Gastroesophageal sphincter (tissue), 4 donors: ENCODE results near the gene SH3BP2. TPM values are rescaled to one million over a fixed set of nuclear protein-coding genes. Genes with fewer than 3 reads are reported as not detected.

Experiments
- ATAC-seq: fragments of 150-250 bp; one replicate; pipeline ENCODE4 v1.9.1; 2016; ENCODE audit warnings: mild to moderate bottlenecking, moderate library complexity
- H3K27ac ChIP-seq, 4 donors: fragments of 200-600 bp; sonication (generic) in 3 of 4; 1 replicate in 3 of 4; 2 replicates in 1 of 4; pipeline ENCODE4 v1.5.1; 2016 to 2019
- H3K27me3 ChIP-seq: fragments of 200-600 bp; sonication (generic); one replicate; pipeline ENCODE4 v1.5.1; 2019
- H3K36me3 ChIP-seq, 2 donors: fragments of 200-600 bp; sonication (generic); one replicate each; pipeline ENCODE4 v1.5.1; 2019; ENCODE audit warnings: control low read depth in 1 of 2
- H3K4me1 ChIP-seq, 3 donors: fragments of 200-600 bp; sonication (generic); 1 replicate in 2 of 3; 2 replicates in 1 of 3; pipeline ENCODE4 v1.5.1; 2016 to 2019; ENCODE audit warnings: control low read depth in 2 of 3
- H3K4me3 ChIP-seq, 2 donors: fragments of 200-600 bp; sonication (generic); one replicate each; pipeline ENCODE4 v1.5.1; 2019; ENCODE audit warnings: mild to moderate bottlenecking in 1 of 2, moderate library complexity in 1 of 2
- H3K9me3 ChIP-seq, 3 donors: fragments of 200-600 bp; sonication (generic); one replicate each; pipeline ENCODE4 v1.5.1; 2017 to 2019; ENCODE audit warnings: control low read depth in 2 of 3
- CTCF ChIP-seq, 4 experiments: fragments of 200-600 bp in 2 of 4; fragments of 450-650 bp in 2 of 4; sonication (generic) in 1 of 4; IDR thresholded peaks; one replicate each; pipeline ENCODE4 v1.5.1; 2017 to 2019; ENCODE audit warnings: antibody characterized with exemption in 4 of 4, mild to moderate bottlenecking in 2 of 4, moderate library complexity in 2 of 4
- EP300 ChIP-seq: sonication (generic); formaldehyde crosslinking; IDR thresholded peaks from one replicate; pipeline ENCODE4 v1.6.1; 2017; ENCODE audit warnings: antibody characterized with exemption, mild to moderate bottlenecking
- POLR2A ChIP-seq, 2 donors: fragments of 450-650 bp; IDR thresholded peaks; one replicate each; pipeline ENCODE4 v1.6.1; 2017; ENCODE audit warnings: antibody characterized with exemption in 2 of 2, mild to moderate bottlenecking in 2 of 2, moderate library complexity in 1 of 2
- POLR2AphosphoS5 ChIP-seq: sonication (generic); formaldehyde crosslinking; IDR thresholded peaks from one replicate; pipeline ENCODE4 v1.6.1; 2017; ENCODE audit warnings: antibody characterized with exemption
- WGBS, 2 donors: methylation state at CpG; one replicate each; pipeline ENCODE4 v1.1.5; 2018; ENCODE audit warnings: low coverage in 1 of 2; 5-methylcytosine and 5-hydroxymethylcytosine counted together
- total RNA-seq, 4 donors: library from RNA; depleted of rRNA; stranded (reverse); fragments of >200 nt; gene quantifications; one replicate each; pipeline ENCODE4 v1.1.0, GENCODE V29; 2016

SH3BP2 gene
- total RNA-seq, 4 donors from 2014 or later = 26.8 to 36.4 (median 29.3) TPM

GRCh38 chr4:2827071-2827873 is 34.4 kb downstream of the SH3BP2 start:
- Histone ChIP-seq H3K27ac (no peak overlapping the region), H3K9me3 (no peaks in the 10 kb centered on the region), H3K36me3 (peaks cover 0 to 96% of the 10 kb centered on the region in 2 donors), H3K4me3 (no peak overlapping the region), H3K4me1 (no peaks in the 10 kb centered on the region), H3K27me3 (no peaks in the 10 kb centered on the region)
- TF ChIP-seq POLR2A (IDR thresholded peaks at IDR 0.05) = no peak
- no peak for TF ChIP-seq POLR2AphosphoS5
- TF ChIP-seq EP300 = no peak
- TF ChIP-seq CTCF (IDR thresholded peaks at IDR 0.05) = no peak
- ATAC-seq = no peak
- 77 to 96% methylated on average over 5 to 10 of the region's 31 CpGs for WGBS, 2 donors

- Histone ChIP-seq H3K9me3 (no peaks in the 10 kb centered on the region), H3K27ac (no peak overlapping the region), H3K4me3 (no peak overlapping the region), H3K36me3 (peaks cover 0 to 96% of the 10 kb centered on the region in 2 donors), H3K4me1 (no peaks in the 10 kb centered on the region), H3K27me3 (no peaks in the 10 kb centered on the region)
- WGBS, 2 donors = 70 to 87% methylated on average over 2 to 14 of the region's 24 CpGs
- no peak for ATAC-seq
- TF ChIP-seq POLR2A (IDR thresholded peaks at IDR 0.05) (no peak), CTCF (IDR thresholded peaks at IDR 0.05) (no peak), EP300 (no peak), POLR2AphosphoS5 (no peak)
These were observed 35.2 kb downstream of the SH3BP2 start for GRCh38 chr4:2827874-2828751.

- WGBS, 2 donors = 94% methylated on average over 14 of the region's 17 CpGs; no CpG with 5 or more reads in 1 of the 2 donors
- no peak overlapping the region for H3K27ac ChIP-seq
- peaks cover 0 to 96% of the 10 kb centered on the region in 2 donors for H3K36me3 ChIP-seq
- no peak for ATAC-seq
- no peaks in the 10 kb centered on the region for H3K9me3 ChIP-seq
- TF ChIP-seq POLR2AphosphoS5 (no peak), POLR2A (IDR thresholded peaks at IDR 0.05) (no peak), EP300 (no peak), CTCF (IDR thresholded peaks at IDR 0.05) (no peak)
- H3K4me3 ChIP-seq = no peak overlapping the region
- no peaks in the 10 kb centered on the region for H3K4me1 ChIP-seq
- no peaks in the 10 kb centered on the region for H3K27me3 ChIP-seq
These were observed 35.9 kb downstream of the SH3BP2 start for GRCh38 chr4:2828758-2829181.

- no peak overlapping the region for H3K4me3 ChIP-seq
- no peak overlapping the region for H3K27ac ChIP-seq
- no peaks in the 10 kb centered on the region for H3K27me3 ChIP-seq
- peaks cover 0 to 96% of the 10 kb centered on the region in 2 donors for H3K36me3 ChIP-seq
- no peak for TF ChIP-seq CTCF (IDR thresholded peaks at IDR 0.05)
- H3K4me1 ChIP-seq = no peaks in the 10 kb centered on the region
- no peaks in the 10 kb centered on the region for H3K9me3 ChIP-seq
- ATAC-seq = no peak
- 83% methylated on average over 1 of the region's 18 CpGs; no CpG with 5 or more reads in 1 of the 2 donors for WGBS, 2 donors
These were observed 36.5 kb downstream of the SH3BP2 start for GRCh38 chr4:2829321-2829932.
